OCI-LY3 (cell line): ENCODE data around the gene PPDPF.

Source experiments
- CTCF ChIP-seq: fragments of 200-600, 300-600 bp; sonication (generic); IDR thresholded peaks from 2 replicates; pipeline ENCODE4 v1.5.1; 2014; ENCODE audit warnings: antibody characterized with exemption, low read length, low read depth
- EZH2phosphoT487 ChIP-seq: fragments of 200-600 bp; shearing (Covaris generic); IDR thresholded peaks from 2 replicates; pipeline ENCODE4 v1.6.1; 2018; ENCODE audit warnings: antibody characterized with exemption, mixed run types, low read depth

GRCh38 chr20:63544958-63545516 lies 24.5 kb downstream of the PPDPF start:
- no peak for TF ChIP-seq CTCF
- TF ChIP-seq EZH2phosphoT487, result no peak
